Esophagus squamous epithelium (tissue), 5 donors: ENCODE results near the gene TSPEAR. TPM values are rescaled to one million over a fixed set of nuclear protein-coding genes. Genes with fewer than 3 reads are reported as not detected.
"Not testable (repeated sequence)": the region's sequence is repeated elsewhere in the genome, so short reads cannot be mapped to it uniquely, and the experiment has no call there.

ENCODE experiments used
- DNase-seq: peaks from one replicate; lab custom pipeline; 2025; lab: John Stamatoyannopoulos, UW
- H3K27ac ChIP-seq, 4 donors: fragments of 200-600 bp; sonication (generic); one replicate each; pipeline ENCODE4 v1.5.1; 2016 to 2019; ENCODE audit warnings: mild to moderate bottlenecking in 1 of 4
- H3K27me3 ChIP-seq, 4 donors: fragments of 200-600 bp; sonication (generic); 1 replicate in 3 of 4; 2 replicates in 1 of 4; pipeline versions ENCODE4 v1.5.1 to v1.6.0; 2017 to 2021; ENCODE audit warnings: antibody characterized with exemption in 1 of 4
- H3K36me3 ChIP-seq, 3 donors: fragments of 200-600 bp; sonication (generic); one replicate each; pipeline ENCODE4 v1.5.1; 2016 to 2019
- H3K4me1 ChIP-seq, 3 donors: fragments of 200-600 bp; sonication (generic); one replicate each; pipeline ENCODE4 v1.5.1; 2017 to 2019
- H3K4me3 ChIP-seq, 4 donors: fragments of 200-600 bp; sonication (generic); 1 replicate in 3 of 4; 2 replicates in 1 of 4; pipeline ENCODE4 v1.5.1; 2016 to 2019; ENCODE audit warnings: mild to moderate bottlenecking in 2 of 4, moderate library complexity in 1 of 4
- H3K9me3 ChIP-seq, 3 donors: fragments of 200-600 bp; sonication (generic); one replicate each; pipeline ENCODE4 v1.5.1; 2016 to 2019
- CTCF ChIP-seq, 6 experiments: fragments of 450-650 bp in 4 of 6; fragments of 200-600 bp in 2 of 6; sonication (generic) in 2 of 6; IDR thresholded peaks; one replicate each; pipeline ENCODE4 v1.5.1; 2016 to 2019; ENCODE audit warnings: antibody characterized with exemption in 6 of 6, mild to moderate bottlenecking in 4 of 6, moderate library complexity in 4 of 6
- POLR2A ChIP-seq, 4 donors: fragments of 450-650 bp; IDR thresholded peaks; one replicate each; pipeline ENCODE4 v1.6.1; 2017; ENCODE audit warnings: antibody characterized with exemption in 4 of 4, mild to moderate bottlenecking in 4 of 4, moderate library complexity in 3 of 4
- WGBS, 2 donors: methylation state at CpG; one replicate each; pipeline ENCODE4 v1.1.5; 2018; 5-methylcytosine and 5-hydroxymethylcytosine counted together
- intact Hi-C: fragments of 100-400 bp; cut with DNase I; formaldehyde crosslinking; loops from one replicate; pipeline ENCODE4 v1.15.0; 2022
- total RNA-seq, 4 donors: library from RNA; depleted of rRNA; stranded (reverse); fragments of >200 nt; gene quantifications; one replicate each; pipeline ENCODE4 v1.1.0, GENCODE V29; 2016
- donor health status: DM: yes; HTN: yes; CAD: no.

The TSPEAR gene
- total RNA-seq, 4 donors from 2014 or later: not detected

- peaks cover 0 to 46% (median 0%) of the 10 kb centered on the region in 4 donors for H3K27me3 ChIP-seq
- no peak overlapping the region for H3K4me3 ChIP-seq
- no peak overlapping the region for H3K27ac ChIP-seq
- no peak for DNase-seq
- WGBS, 2 donors: 63 to 80% methylated on average over 3 to 8 of the region's 18 CpGs
- intact Hi-C loops: no loop called here
- peaks cover 0 to 9% (median 8%) of the 10 kb centered on the region in 3 donors for H3K9me3 ChIP-seq
- no peaks in the 10 kb centered on the region for H3K36me3 ChIP-seq
- H3K4me1 ChIP-seq: no peaks in the 10 kb centered on the region
- no peak for TF ChIP-seq POLR2A (IDR thresholded peaks at IDR 0.05)
- TF ChIP-seq CTCF (IDR thresholded peaks at IDR 0.05): no peak
These were observed 61.8 kb downstream of the TSPEAR start for GRCh38 chr21:44649521-44650100.

GRCh38 chr21:44648557-44649311, 62.6 kb downstream of the TSPEAR start:
- Histone ChIP-seq H3K4me1 (no peaks in the 10 kb centered on the region), H3K4me3 (no peak overlapping the region), H3K27ac (no peak overlapping the region), H3K36me3 (no peaks in the 10 kb centered on the region), H3K27me3 (peaks cover 0 to 39% (median 0%) of the 10 kb centered on the region in 4 donors), H3K9me3 (peaks cover 0 to 17% (median 8%) of the 10 kb centered on the region in 3 donors)
- no peak for DNase-seq
- intact Hi-C loops: no loop called here
- WGBS, 2 donors: 79 to 88% methylated on average over 19 to 22 of the region's 33 CpGs
- TF ChIP-seq CTCF (IDR thresholded peaks at IDR 0.05) (no peak), POLR2A (IDR thresholded peaks at IDR 0.05) (no peak)

- intact Hi-C loops: no loop called here
- Histone ChIP-seq H3K4me3 (no peak overlapping the region), H3K4me1 (no peaks in the 10 kb centered on the region), H3K27ac (no peak overlapping the region), H3K27me3 (peaks cover 0 to 35% (median 0%) of the 10 kb centered on the region in 4 donors), H3K9me3 (peaks cover 0 to 19% (median 8%) of the 10 kb centered on the region in 3 donors), H3K36me3 (no peaks in the 10 kb centered on the region)
- 40 to 67% methylated on average over 5 to 8 of the region's 8 CpGs for WGBS, 2 donors
- TF ChIP-seq CTCF (IDR thresholded peaks at IDR 0.05): no peak
- no peak for TF ChIP-seq POLR2A (IDR thresholded peaks at IDR 0.05)
- no peak for DNase-seq
These were observed 64.2 kb downstream of the TSPEAR start for GRCh38 chr21:44647222-44647552.

- H3K9me3 ChIP-seq: peaks cover 0 to 20% (median 8%) of the 10 kb centered on the region in 3 donors
- intact Hi-C loops, H3K4me1 ChIP-seq, DNase-seq, H3K4me3 ChIP-seq, H3K36me3 ChIP-seq, H3K27ac ChIP-seq: not testable (repeated sequence)
- H3K27me3 ChIP-seq: peaks cover 0 to 35% (median 0%) of the 10 kb centered on the region in 4 donors
- 24 to 57% methylated on average over 3 to 9 of the region's 21 CpGs for WGBS, 2 donors
These were observed 64.8 kb downstream of the TSPEAR start, which contains the start of gene KRTAP10-11 for GRCh38 chr21:44646366-44647221. TSS of gene KRTAP10-11 (plus strand) at chr21:44646414. CDS start at chr21:44646459, 45 bp downstream.

- intact Hi-C loops: no loop called here
- Histone ChIP-seq H3K4me1 (no peaks in the 10 kb centered on the region), H3K9me3 (peaks cover 0 to 30% (median 8%) of the 10 kb centered on the region in 3 donors), H3K36me3 (no peaks in the 10 kb centered on the region), H3K4me3 (no peak overlapping the region), H3K27ac (no peak overlapping the region), H3K27me3 (peaks cover 0 to 39% (median 0%) of the 10 kb centered on the region in 4 donors)
- TF ChIP-seq POLR2A (IDR thresholded peaks at IDR 0.05) (no peak), CTCF (IDR thresholded peaks at IDR 0.05) (no peak)
- no peak for DNase-seq
- WGBS, 2 donors: 48 to 90% methylated on average over 2 of the region's 2 CpGs
These were observed 66.5 kb downstream of the TSPEAR start for GRCh38 chr21:44644878-44645277.
